Stimulated activated CD4-positive, alpha-beta T cell treated with anti-CD3 and anti-CD28 coated beads, Interleukin-12 subunit alpha, Interleukin-12 subunit beta, amount 100 ng/mL, for 4 hours (primary cell): Measurements from ENCODE around the gene SPATA32.
A peak's percentile ranks its signal among the peaks of the same experiment; 100 is the strongest.
"Not testable (repeated sequence)": the region's sequence is repeated elsewhere in the genome, so short reads cannot be mapped to it uniquely, and the experiment has no call there.

Source experiments
- DNase-seq: peaks from one replicate; pipeline ENCODE4 v3.0.0-alpha.2; 2020

SPATA32 gene

GRCh38 chr17:45261577-45262515, at the start of gene SPATA32:
SPATA32 (minus strand) TSS chr17:45262094; CDS start chr17:45262016, 78 bp downstream.
- DNase-seq = peak; percentile 62

- no peak for DNase-seq
These were observed 49.5 kb upstream of the SPATA32 start for GRCh38 chr17:45311401-45311759.

- no peak for DNase-seq
These were observed 48.8 kb upstream of the SPATA32 start for GRCh38 chr17:45310380-45311324.

- no peak for DNase-seq
These were observed 47.5 kb upstream of the SPATA32 start for GRCh38 chr17:45309400-45309799.

GRCh38 chr17:45308840-45309239, 46.9 kb upstream of the SPATA32 start:
- no peak for DNase-seq

GRCh38 chr17:45308016-45308365, 46.1 kb upstream of the SPATA32 start:
- no peak for DNase-seq

GRCh38 chr17:45307290-45308015, 45.6 kb upstream of the SPATA32 start:
- DNase-seq = no peak

GRCh38 chr17:45306623-45307022, 44.7 kb upstream of the SPATA32 start:
- no peak for DNase-seq

GRCh38 chr17:45306094-45306493, 44.2 kb upstream of the SPATA32 start:
- no peak for DNase-seq

GRCh38 chr17:45305530-45306087, 43.7 kb upstream of the SPATA32 start:
- no peak for DNase-seq

GRCh38 chr17:45302649-45303173, 40.8 kb upstream of the SPATA32 start:
- DNase-seq = no peak

- DNase-seq = not testable (repeated sequence)
These were observed 40.3 kb upstream of the SPATA32 start for GRCh38 chr17:45302220-45302619.

GRCh38 chr17:45301674-45302073, 39.8 kb upstream of the SPATA32 start:
- DNase-seq = no peak

GRCh38 chr17:45300060-45300751, 38.3 kb upstream of the SPATA32 start:
- DNase-seq = no peak

GRCh38 chr17:45299361-45299760, 37.5 kb upstream of the SPATA32 start:
- DNase-seq = no peak

- DNase-seq = no peak
These were observed 36.8 kb upstream of the SPATA32 start for GRCh38 chr17:45298546-45299285.

GRCh38 chr17:45296833-45297124, 34.9 kb upstream of the SPATA32 start:
- DNase-seq = no peak

- no peak for DNase-seq
These were observed 34.3 kb upstream of the SPATA32 start for GRCh38 chr17:45296003-45296832.

GRCh38 chr17:45294506-45294905, 32.6 kb upstream of the SPATA32 start:
- no peak for DNase-seq
